ENCODE measurements around the gene SCAND1. TPM values are rescaled to one million over a fixed set of nuclear protein-coding genes. Genes with fewer than 3 reads are reported as not detected.
"Not testable (repeated sequence)": the region's sequence is repeated elsewhere in the genome, so short reads cannot be mapped to it uniquely, and the experiment has no call there.

The SCAND1 gene
- polyA plus RNA-seq: 100 to 1,000 TPM; 177 to 270 (median 215) TPM

DNA sequence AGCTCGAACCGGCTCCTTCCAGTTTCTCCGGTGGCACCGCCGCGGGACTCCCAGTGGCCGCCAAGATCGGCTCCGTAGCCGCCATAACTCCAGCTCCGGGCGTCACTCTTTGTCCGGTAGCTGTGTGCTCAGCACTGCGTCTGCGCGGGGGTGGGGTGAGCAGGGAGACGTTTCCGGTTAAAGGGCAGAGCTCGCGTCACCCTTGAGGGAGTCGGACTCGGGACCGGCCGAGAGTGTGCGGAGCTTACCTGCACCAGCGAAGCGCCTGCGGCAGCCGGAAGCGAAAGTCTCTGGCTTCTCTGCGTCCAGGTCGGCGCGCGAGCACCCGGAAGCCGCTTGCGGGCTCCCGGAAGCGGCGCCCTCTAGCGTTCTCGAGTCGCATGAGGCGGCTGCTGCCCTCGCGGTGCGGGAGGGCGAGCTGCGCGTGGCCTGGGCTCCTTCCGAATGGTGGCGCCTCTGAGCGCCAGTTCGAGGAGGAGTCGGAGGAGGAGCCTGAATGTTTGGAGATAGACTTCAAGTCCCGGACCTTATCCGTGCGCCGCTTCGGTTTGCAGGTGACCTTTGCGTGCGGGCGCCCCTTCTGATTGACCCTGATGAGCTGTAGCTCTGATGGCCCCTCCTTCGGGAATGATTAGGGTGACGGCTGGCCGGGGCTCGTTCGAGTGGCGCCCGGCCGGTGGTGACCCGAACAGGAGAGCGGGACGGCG is at the start of gene SCAND1:
SCAND1 (minus strand) TSS at position 303 of the 707 bp plus-strand sequence; CDS start at position 85, 218 bp downstream.
- DNase-seq: peak; percentile 95 to 97 (median 96)
- H3K27ac Mint-ChIP-seq: peak within 1 kb of the TSS; percentile 99 to 100 (median 100)
- peaks cover 23 to 31% of the 10 kb centered on the region in 2 donors for H3K4me1 Mint-ChIP-seq
- peaks cover 0 to 4% (median 0%) of the 10 kb centered on the region in 3 donors for H3K36me3 Mint-ChIP-seq
- H3K4me3 Mint-ChIP-seq: peak within 1 kb of the TSS; percentile 99 to 100 (median 99)
- H3K9me3 Mint-ChIP-seq: no peaks in the 10 kb centered on the region
- peaks cover 8 to 17% (median 12%) of the 10 kb centered on the region in 3 donors for H3K27me3 Mint-ChIP-seq (ENCODE audit: low read depth in 3 of 3)

DNA sequence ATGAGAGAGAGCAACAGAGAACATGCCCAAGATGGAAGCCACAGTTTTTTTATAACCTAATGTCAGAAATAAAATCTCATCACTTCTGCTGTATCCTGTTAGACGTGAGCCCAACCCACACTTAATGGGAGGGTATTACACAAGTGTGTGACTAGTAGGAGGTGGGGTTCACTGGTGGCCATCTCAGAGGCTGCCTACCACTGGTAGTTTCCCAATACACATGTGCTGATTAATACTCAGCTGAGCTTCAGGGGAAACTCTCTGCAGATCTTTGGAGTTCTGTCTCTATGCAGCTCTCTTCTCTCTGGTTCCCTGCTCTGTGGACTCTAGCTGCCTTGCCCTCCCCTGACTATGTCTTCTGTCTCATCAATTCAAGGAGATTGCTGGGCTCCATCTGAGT is 49.7 kb upstream of the SCAND1 start:
- no peak for DNase-seq
- H3K9me3 Mint-ChIP-seq: peaks cover 0 to 16% (median 7%) of the 10 kb centered on the region in 6 donors
- H3K27ac Mint-ChIP-seq: no peak overlapping the region
- H3K4me3 Mint-ChIP-seq: no peak overlapping the region
- no peaks in the 10 kb centered on the region for H3K4me1 Mint-ChIP-seq
- peaks cover 0 to 7% (median 3%) of the 10 kb centered on the region in 3 donors for H3K36me3 Mint-ChIP-seq
- H3K27me3 Mint-ChIP-seq (ENCODE audit: low read depth in 3 of 3): peaks cover 0 to 5% (median 4%) of the 10 kb centered on the region in 3 donors

DNA sequence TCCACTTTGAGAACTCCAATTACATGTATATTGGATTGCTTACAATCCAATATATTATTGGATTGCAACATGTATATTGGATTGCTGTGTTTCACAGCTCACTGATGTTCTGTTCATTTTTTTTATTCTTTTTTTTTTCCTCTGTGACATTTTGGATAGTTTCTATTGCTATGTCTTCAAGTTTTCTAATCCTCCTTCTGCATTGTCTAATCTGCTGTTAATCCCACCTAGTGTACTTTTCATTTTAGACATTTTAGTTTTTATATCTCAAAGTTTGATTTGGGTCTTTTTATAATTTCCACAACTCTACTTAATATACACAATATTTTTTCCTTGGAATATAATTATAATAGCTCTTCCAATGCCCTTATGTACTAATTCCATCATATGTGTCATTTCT is 48.6 kb upstream of the SCAND1 start:
- Mint-ChIP-seq H3K27ac (no peak overlapping the region), H3K4me1 (no peaks in the 10 kb centered on the region), H3K27me3 (ENCODE audit: low read depth in 3 of 3) (peaks cover 0 to 5% (median 4%) of the 10 kb centered on the region in 3 donors), H3K36me3 (peaks cover 0 to 7% (median 3%) of the 10 kb centered on the region in 3 donors), H3K4me3 (no peak overlapping the region), H3K9me3 (peaks cover 0 to 16% (median 7%) of the 10 kb centered on the region in 6 donors)
- DNase-seq: no peak

DNA sequence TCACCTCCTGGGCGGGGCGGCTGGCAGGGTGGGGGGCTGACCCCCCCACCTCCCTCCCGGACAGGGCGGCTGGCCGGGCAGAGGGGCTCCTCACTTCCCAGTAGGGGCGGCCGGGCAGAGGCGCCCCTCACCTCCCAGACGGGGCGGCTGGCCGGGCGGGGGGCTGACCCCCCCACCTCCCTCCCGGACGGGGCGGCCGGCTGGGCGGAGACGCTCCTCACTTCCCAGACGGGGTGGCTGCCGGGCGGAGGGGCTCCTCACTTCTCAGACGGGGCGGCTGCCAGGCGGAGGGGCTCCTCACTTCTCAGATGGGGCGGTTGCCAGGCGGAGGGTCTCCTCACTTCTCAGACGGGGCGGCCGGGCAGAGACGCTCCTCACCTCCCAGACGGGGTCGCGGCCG is 47.0 kb upstream of the SCAND1 start:
- H3K4me1 Mint-ChIP-seq; H3K36me3 Mint-ChIP-seq; H3K4me3 Mint-ChIP-seq; DNase-seq; H3K27me3 Mint-ChIP-seq (ENCODE audit: low read depth in 3 of 3); H3K27ac Mint-ChIP-seq: not testable (repeated sequence)
- peaks cover 0 to 16% (median 7%) of the 10 kb centered on the region in 6 donors for H3K9me3 Mint-ChIP-seq

DNA sequence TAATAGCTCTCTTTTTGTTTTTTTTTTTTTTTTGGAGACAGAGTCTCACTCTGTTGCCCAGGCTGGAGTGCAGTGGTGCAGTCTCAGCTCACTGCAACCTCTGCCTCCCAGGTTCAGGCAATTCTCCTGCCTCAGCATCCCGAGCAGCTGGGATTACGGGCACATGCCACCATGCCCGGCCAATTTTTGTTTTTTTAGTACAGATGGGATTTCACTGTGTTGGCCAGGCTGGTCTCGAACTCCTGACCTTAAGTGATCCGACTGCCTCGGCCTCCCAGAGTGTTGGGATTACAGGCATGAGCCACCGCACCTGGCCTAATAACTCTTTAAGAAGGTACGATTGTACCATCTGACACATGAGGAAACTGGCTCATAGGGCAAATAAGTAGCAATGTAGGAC is 42.2 kb upstream of the SCAND1 start:
- DNase-seq; H3K36me3 Mint-ChIP-seq; H3K4me3 Mint-ChIP-seq; H3K27ac Mint-ChIP-seq; H3K27me3 Mint-ChIP-seq (ENCODE audit: low read depth in 3 of 3); H3K9me3 Mint-ChIP-seq; H3K4me1 Mint-ChIP-seq: not testable (repeated sequence)

DNA sequence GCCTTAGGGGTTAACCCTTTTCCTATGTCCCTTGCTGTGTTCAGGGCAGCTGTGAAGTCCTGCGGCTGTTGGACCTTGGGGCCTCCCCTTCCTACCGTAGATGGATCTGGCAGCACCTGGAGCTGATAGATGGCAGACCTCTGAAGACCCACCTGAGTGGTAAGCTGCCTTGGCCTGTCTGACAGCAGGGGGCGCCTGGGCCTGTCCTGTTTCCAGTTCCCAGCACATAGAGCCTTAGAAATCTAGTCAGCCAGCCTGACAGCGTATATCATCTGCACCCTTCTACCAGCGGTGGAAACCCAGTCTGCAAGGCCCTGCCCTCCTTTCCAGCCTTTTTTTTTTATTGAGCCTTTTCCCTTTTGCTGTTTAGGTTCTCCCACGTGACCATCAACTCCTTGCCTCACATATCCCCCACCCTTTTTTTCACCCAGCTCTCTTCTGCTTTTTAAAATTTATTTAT is 40.7 kb upstream of the SCAND1 start:
- H3K27ac Mint-ChIP-seq: no peak overlapping the region

DNA sequence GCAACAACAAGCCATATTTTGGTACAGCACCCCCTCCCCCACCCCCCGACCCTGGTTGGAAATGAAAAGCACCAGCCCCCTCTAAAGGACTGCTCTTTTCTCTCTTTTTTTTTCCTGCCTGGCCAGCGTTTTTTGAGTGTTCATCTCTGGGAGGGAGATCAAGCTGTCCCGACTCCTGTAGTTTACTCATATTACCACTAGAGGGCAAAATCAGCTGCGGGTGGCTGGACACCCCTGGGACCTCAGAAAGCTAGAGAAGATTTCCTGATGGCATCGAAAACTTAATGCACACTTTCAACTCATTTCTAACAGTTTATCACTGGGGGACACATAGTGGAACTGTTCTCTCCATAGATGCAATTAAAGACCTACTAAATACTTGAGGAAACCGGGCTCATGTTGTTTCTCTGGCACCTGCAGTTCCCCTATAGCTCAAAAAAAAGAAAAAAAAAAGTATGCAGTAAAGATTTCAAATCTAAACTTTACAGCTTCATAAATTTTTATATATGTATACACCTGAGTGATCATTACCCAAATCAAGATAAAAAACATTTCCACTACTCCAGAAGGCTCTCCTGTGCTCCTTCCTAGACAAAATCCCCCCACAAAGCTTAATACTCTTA is 38.5 kb upstream of the SCAND1 start:
- Mint-ChIP-seq H3K9me3 (no peaks in the 10 kb centered on the region), H3K27ac (no peak overlapping the region), H3K4me1 (peaks cover 4 to 8% of the 10 kb centered on the region in 2 donors), H3K4me3 (peak overlapping the region in 2 of 5 donors; percentile 11 to 43), H3K27me3 (ENCODE audit: low read depth in 3 of 3) (peaks cover 1 to 3% (median 3%) of the 10 kb centered on the region in 3 donors), H3K36me3 (no peaks in the 10 kb centered on the region)
- DNase-seq: peak; percentile 46 to 64 (median 57)

More for the DNA sequence above, 40.7 kb upstream of the SCAND1 start:
- peaks cover 0 to 3% (median 1%) of the 10 kb centered on the region in 3 donors for H3K27me3 Mint-ChIP-seq (ENCODE audit: low read depth in 3 of 3)
- H3K9me3 Mint-ChIP-seq: no peaks in the 10 kb centered on the region
- H3K36me3 Mint-ChIP-seq: no peaks in the 10 kb centered on the region
- H3K4me3 Mint-ChIP-seq: no peak overlapping the region
- peak; percentile 34 to 64 (median 53) for DNase-seq
- H3K4me1 Mint-ChIP-seq: peaks cover 4 to 8% of the 10 kb centered on the region in 2 donors

DNA sequence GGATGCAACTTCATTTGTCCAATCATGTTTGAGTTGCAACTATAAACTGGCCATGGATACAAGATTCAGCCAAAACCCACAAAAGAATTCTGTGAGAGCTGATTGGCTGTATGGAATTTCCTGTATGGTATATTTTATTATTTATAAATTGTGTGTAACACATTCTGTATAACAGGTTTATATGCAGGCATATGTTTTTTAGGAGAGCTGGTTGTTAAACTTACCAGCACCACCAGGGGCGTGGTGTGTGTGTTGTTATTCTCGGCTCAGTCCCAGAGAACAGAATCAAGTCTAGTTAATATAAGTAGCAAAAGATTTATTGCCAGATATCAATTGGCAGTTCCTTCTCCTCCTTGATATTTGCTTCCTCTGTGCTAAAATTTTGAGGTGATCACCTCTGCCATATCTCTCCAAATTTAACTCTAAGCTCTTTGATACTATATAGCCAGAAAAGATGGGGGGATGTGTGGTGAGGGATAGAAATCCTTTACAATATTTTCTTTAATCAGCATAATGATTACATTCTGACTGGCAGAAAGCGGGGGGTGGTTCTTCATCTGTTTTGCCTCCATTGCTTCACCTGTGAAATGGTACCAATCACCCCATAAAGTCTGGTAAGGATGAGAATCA is 37.0 kb upstream of the SCAND1 start:
- no peak overlapping the region for H3K27ac Mint-ChIP-seq
- H3K36me3 Mint-ChIP-seq: no peaks in the 10 kb centered on the region
- no peak overlapping the region for H3K4me3 Mint-ChIP-seq
- H3K9me3 Mint-ChIP-seq: no peaks in the 10 kb centered on the region
- H3K4me1 Mint-ChIP-seq: peaks cover 4 to 8% of the 10 kb centered on the region in 2 donors
- DNase-seq: no peak
- peaks cover 0 to 7% (median 3%) of the 10 kb centered on the region in 3 donors for H3K27me3 Mint-ChIP-seq (ENCODE audit: low read depth in 3 of 3)

DNA sequence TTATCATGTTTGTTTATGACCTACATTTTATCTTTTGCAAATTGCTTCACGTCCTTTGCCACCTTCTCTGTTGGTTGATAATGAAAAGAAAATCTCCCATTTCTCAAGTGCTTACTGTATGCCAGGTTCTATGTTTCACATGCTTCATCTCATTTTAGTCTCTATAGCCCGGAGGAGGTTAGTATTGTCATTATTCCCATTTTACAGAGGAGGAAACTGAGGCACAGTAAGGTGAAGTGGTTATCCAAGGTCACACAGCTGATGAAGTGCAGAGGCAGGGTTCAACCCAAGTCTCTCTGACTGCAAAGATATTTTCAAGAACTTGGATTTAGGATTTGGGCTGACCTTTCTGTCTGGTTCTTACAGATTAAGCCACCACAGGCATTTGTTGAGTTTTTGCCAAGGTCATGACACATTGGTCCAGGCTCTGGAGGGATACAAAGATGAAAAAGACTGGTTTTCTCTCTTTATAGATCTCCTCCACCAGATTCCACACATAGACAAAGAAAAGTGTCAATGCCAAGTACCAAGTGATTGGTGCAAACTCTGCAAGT is 34.7 kb upstream of the SCAND1 start:
- no peak overlapping the region for H3K4me3 Mint-ChIP-seq
- H3K4me1 Mint-ChIP-seq: peaks cover 10 to 18% of the 10 kb centered on the region in 2 donors
- H3K36me3 Mint-ChIP-seq: no peaks in the 10 kb centered on the region
- no peak for DNase-seq
- H3K9me3 Mint-ChIP-seq: no peaks in the 10 kb centered on the region
- H3K27ac Mint-ChIP-seq: no peak overlapping the region
- peaks cover 0 to 7% (median 3%) of the 10 kb centered on the region in 3 donors for H3K27me3 Mint-ChIP-seq (ENCODE audit: low read depth in 3 of 3)

DNA sequence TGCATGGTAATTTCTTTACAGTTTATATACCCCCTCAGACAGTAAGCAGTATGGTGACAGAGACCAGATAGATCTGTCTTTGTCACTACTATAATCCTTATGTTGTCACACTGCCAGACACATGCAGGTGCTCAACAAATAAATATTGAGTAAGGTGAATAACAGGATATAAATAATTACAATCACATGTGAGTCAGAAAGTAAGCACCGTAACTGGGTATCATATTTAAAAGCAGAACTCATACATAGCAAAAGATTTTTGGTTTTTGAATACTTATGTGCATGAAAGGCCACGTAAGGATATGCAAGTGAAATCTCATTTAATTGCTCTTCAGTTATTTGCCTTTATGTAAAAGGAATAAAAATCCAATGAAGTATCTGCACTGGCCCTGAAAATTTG is 31.5 kb upstream of the SCAND1 start:
- no peak for DNase-seq
- H3K4me3 Mint-ChIP-seq: no peak overlapping the region
- no peaks in the 10 kb centered on the region for H3K9me3 Mint-ChIP-seq
- no peak overlapping the region for H3K27ac Mint-ChIP-seq
- peaks cover 8 to 11% of the 10 kb centered on the region in 2 donors for H3K4me1 Mint-ChIP-seq
- H3K36me3 Mint-ChIP-seq: no peaks in the 10 kb centered on the region
- peaks cover 0 to 7% (median 4%) of the 10 kb centered on the region in 3 donors for H3K27me3 Mint-ChIP-seq (ENCODE audit: low read depth in 3 of 3)

DNA sequence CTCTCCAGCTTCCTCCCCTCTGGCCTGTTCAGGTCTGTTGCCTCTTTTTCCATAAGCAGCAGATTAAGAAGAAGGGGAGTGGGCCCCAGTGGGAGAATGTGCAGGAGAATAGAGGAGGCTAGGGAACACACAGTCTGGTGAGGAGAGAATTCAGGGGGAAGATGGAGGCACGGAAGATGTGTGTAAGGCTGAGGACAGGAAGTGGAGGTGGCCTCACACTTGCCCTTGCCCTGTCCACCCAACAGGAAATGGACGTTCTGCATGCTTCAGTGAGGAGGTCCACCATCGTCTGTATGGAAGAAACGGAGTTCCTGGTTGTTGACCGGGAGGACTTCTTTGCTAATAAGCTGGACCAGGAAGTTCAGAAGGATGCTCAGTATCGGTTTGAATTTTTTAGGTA is 30.1 kb upstream of the SCAND1 start:
- peaks cover 0 to 4% (median 4%) of the 10 kb centered on the region in 3 donors for H3K27me3 Mint-ChIP-seq (ENCODE audit: low read depth in 3 of 3)
- DNase-seq: no peak
- peaks cover 8 to 11% of the 10 kb centered on the region in 2 donors for H3K4me1 Mint-ChIP-seq
- no peaks in the 10 kb centered on the region for H3K9me3 Mint-ChIP-seq
- H3K4me3 Mint-ChIP-seq: no peak overlapping the region
- peak overlapping the region in 5 of 6 donors; percentile 1 to 77 (median 51) for H3K27ac Mint-ChIP-seq
- no peaks in the 10 kb centered on the region for H3K36me3 Mint-ChIP-seq

DNA sequence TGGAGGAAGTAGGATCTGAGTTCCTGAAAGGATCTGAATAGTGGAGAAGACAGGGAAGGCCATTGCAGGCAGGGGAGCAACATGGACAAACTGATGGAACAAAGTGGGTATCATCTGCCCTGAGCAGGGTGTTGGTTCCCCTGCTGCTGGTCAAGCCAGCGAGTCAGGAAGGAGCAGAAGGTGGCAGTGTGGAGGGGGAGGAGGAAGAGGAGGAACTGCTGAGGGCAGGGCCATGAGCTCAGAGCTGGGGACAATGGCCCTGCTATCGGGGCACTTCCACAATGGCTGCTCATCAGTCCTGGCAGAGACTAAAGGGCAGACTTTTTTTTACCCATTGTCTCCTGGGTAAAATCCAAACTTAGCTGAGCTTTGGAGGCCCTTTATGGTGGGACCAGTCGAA is 27.7 kb upstream of the SCAND1 start:
- Mint-ChIP-seq H3K36me3 (no peaks in the 10 kb centered on the region), H3K27me3 (ENCODE audit: low read depth in 3 of 3) (peaks cover 0 to 6% (median 4%) of the 10 kb centered on the region in 3 donors)

DNA sequence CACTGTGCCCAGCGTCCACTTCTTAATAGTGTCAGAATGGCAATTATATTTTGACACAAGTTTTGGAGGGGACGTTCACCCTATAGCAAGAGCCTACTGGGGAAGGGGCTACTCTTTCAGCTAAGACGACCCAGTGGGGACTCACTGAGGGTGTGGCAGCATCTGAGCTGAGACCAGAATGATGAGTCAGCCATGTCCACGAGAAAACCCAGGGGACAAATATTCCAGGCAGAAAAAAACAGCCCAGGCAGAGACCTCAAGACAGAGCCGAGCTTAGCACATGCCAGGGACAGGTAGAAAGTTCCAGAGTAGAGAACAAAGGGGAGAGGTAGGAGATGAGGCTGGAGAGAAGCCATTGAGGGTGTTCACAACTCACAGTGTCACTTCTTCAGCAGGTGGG is 25.2 kb upstream of the SCAND1 start:
- Mint-ChIP-seq H3K4me3 (no peak overlapping the region), H3K36me3 (no peaks in the 10 kb centered on the region), H3K27me3 (ENCODE audit: low read depth in 3 of 3) (peaks cover 0 to 4% (median 3%) of the 10 kb centered on the region in 3 donors), H3K27ac (no peak overlapping the region), H3K9me3 (no peaks in the 10 kb centered on the region), H3K4me1 (peaks cover 6% of the 10 kb centered on the region in 2 donors)
- no peak for DNase-seq

More for the DNA sequence above, 27.7 kb upstream of the SCAND1 start:
- peak overlapping the region in 1 of 6 donors; percentile 49 for H3K27ac Mint-ChIP-seq
- H3K4me3 Mint-ChIP-seq: no peak overlapping the region
- H3K4me1 Mint-ChIP-seq: peaks cover 8 to 11% of the 10 kb centered on the region in 2 donors
- no peaks in the 10 kb centered on the region for H3K9me3 Mint-ChIP-seq
- DNase-seq: no peak
